Calu3 (cell line): Measurements from ENCODE around the gene FAT2. TPM values are rescaled to one million over a fixed set of nuclear protein-coding genes. Genes with fewer than 3 reads are reported as not detected.

Experiments used
- BruUV-seq: library from RNA; stranded (reverse); fragments of 400-500 nt; replicated peaks from 2 replicates; lab custom pipeline; 2021; lab: Mats Ljungman, UMichigan
- CTCF ChIA-PET: fragments of 300-600 bp; sonication (Branson Sonifier 250); formaldehyde crosslinking; loops from one replicate; lab custom pipeline; 2022; ENCODE audit warnings: antibody characterized with exemption; lab: Charles Lee
- DNase-seq: peaks from one replicate; pipeline ENCODE4 v3.0.0; 2022
- H3K27ac Mint-ChIP-seq: one replicate; pipeline ENCODE4 v1.8.0; 2022; ENCODE audit warnings: mixed read lengths; ENCODE audit not compliant: unreplicated experiment
- H3K27me3 Mint-ChIP-seq: one replicate; pipeline ENCODE4 v1.8.0; 2022; ENCODE audit warnings: mixed read lengths; ENCODE audit not compliant: unreplicated experiment
- H3K36me3 Mint-ChIP-seq: one replicate; pipeline ENCODE4 v1.8.0; 2022; ENCODE audit warnings: mild to moderate bottlenecking, moderate library complexity, mixed read lengths; ENCODE audit not compliant: insufficient read depth, unreplicated experiment
- H3K4me1 Mint-ChIP-seq: one replicate; pipeline ENCODE4 v1.8.0; 2022; ENCODE audit warnings: mild to moderate bottlenecking, low read depth, mixed read lengths; ENCODE audit not compliant: unreplicated experiment
- H3K4me3 Mint-ChIP-seq: one replicate; pipeline ENCODE4 v1.8.0; 2022; ENCODE audit warnings: mild to moderate bottlenecking, low read depth, moderate library complexity, mixed read lengths; ENCODE audit not compliant: unreplicated experiment
- H3K9me3 Mint-ChIP-seq: one replicate; pipeline ENCODE4 v1.8.0; 2022; ENCODE audit warnings: low read depth, mixed read lengths; ENCODE audit not compliant: unreplicated experiment
- intact Hi-C: fragments of 100-400 bp; cut with micrococcal nuclease; formaldehyde crosslinking; loops from one replicate; pipeline ENCODE4 v1.10.0; 2022; ENCODE audit not compliant: unreplicated experiment
- total RNA-seq: library from RNA; stranded (reverse); gene quantifications from 2 replicates; pipeline ENCODE4 v1.2.3, GENCODE V29; 2022
- TF ChIP-seq, protein P1 (sequence below): fragments of 200-600 bp; IDR thresholded peaks from one replicate; pipeline ENCODE4 v1.8.0; 2022; ENCODE audit warnings: antibody characterized with exemption; ENCODE audit not compliant: unreplicated experiment

The FAT2 gene
- total RNA-seq, 1 experiment from 2014 or later = not detected

DNA sequence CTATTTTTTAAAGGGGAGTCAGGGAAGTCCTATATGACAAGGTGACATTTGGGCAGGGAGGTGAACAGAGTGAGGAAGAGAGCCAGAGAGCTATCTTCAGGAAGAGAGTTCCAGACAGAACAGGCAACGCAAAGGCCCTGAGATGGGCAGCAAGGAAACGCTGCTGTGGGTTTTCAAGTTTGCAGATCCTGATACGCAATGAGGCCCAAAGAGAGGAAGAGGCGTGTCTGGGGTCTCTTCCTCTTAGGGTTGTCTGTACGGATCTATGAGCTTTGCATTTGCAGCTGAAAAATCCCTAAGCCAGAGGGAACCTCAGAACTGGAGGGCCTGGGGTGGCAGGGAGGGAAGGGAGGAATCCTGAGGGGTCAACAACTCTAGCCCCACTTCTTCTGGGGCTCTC is 13.6 kb downstream of the FAT2 start:
- Mint-ChIP-seq H3K4me3 (no peak overlapping the region), H3K4me1 (no peaks in the 10 kb centered on the region), H3K27ac (no peak overlapping the region), H3K27me3 (peaks cover 87% of the 10 kb centered on the region), H3K36me3 (no peaks in the 10 kb centered on the region), H3K9me3 (no peaks in the 10 kb centered on the region)
- TF ChIP-seq, protein P1, sequence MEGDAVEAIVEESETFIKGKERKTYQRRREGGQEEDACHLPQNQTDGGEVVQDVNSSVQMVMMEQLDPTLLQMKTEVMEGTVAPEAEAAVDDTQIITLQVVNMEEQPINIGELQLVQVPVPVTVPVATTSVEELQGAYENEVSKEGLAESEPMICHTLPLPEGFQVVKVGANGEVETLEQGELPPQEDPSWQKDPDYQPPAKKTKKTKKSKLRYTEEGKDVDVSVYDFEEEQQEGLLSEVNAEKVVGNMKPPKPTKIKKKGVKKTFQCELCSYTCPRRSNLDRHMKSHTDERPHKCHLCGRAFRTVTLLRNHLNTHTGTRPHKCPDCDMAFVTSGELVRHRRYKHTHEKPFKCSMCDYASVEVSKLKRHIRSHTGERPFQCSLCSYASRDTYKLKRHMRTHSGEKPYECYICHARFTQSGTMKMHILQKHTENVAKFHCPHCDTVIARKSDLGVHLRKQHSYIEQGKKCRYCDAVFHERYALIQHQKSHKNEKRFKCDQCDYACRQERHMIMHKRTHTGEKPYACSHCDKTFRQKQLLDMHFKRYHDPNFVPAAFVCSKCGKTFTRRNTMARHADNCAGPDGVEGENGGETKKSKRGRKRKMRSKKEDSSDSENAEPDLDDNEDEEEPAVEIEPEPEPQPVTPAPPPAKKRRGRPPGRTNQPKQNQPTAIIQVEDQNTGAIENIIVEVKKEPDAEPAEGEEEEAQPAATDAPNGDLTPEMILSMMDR = no peak
- intact Hi-C loops = no loop called here
- DNase-seq = no peak
- BruUV-seq = no TSS peak
- CTCF ChIA-PET = interaction anchor here (0.7 kb wide), 2 partner anchors 314 to 1293 kb away, joined by 4 read pairs; no protein-coding TSS in a partner anchor

DNA sequence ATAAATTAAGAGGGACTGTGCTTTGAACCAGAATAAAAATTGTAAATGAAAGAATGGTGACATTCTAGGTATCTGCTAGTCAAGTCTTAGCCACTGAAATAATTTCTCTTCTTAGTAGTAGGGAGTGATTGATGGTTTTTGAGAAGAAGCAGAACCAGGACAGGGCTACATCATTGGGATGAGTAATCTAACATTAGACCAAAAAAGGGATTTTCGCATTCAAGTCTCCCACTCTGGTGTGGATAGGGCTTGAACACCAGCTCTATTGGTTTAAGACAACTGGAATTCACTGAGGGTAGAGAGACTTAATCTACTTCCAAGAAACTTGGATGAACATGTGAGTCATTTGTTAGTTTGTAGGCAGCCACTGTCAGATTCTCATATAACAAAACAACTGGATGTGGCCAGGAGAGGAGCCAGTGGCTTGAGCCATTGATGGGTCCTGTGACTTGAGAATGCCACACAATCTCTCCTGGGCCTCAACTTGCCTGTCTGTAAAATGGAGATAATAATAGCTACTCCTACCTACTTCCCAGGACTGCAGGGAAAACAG is 16.6 kb downstream of the FAT2 start:
- no peaks in the 10 kb centered on the region for H3K4me1 Mint-ChIP-seq
- H3K27me3 Mint-ChIP-seq = peaks cover 78% of the 10 kb centered on the region
- intact Hi-C loops = no loop called here
- H3K36me3 Mint-ChIP-seq = no peaks in the 10 kb centered on the region
- no peak for DNase-seq
- H3K9me3 Mint-ChIP-seq = no peaks in the 10 kb centered on the region
- BruUV-seq = no TSS peak
- no peak overlapping the region for H3K4me3 Mint-ChIP-seq
- TF ChIP-seq, protein P1 = no peak
- CTCF ChIA-PET = no interaction called here
- no peak overlapping the region for H3K27ac Mint-ChIP-seq

DNA sequence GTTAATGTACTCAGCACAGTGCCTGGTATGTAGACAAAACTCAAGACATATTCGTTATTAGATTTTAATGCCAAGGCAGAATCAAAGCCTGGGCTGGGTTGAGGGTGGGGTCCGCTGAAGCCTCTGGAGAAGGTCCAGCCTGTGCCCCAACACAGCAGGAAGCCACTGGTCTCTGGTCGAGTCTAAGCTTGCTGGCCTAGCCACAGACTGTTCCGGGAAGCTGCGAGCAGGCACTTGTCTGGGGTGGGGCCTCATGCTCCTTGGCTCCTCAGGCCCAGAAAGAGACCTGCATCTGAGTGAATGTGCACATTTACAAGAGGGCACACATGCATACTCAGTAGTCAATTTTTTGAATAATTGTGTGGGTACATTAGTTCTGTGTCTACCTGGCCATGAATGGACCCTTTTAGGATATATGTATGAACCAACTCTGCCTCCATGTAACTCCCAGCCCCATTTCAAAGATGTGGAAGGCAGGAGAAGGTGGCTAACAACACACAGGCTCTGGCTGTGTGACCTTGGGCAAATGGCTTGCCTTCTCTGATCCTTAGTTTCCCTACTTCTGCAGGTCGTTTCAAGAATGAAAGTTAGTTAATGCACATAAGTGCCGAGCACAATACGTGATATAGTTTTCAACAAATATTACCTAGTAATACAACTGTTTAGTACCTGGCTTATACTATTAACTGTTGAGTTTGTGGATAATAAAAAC is 18.3 kb downstream of the FAT2 start:
- Mint-ChIP-seq H3K4me1 (no peaks in the 10 kb centered on the region), H3K27me3 (peaks cover 81% of the 10 kb centered on the region), H3K36me3 (no peaks in the 10 kb centered on the region), H3K27ac (no peak overlapping the region), H3K9me3 (no peaks in the 10 kb centered on the region), H3K4me3 (no peak overlapping the region)
- TF ChIP-seq, protein P1 = no peak
- intact Hi-C loops = no loop called here
- BruUV-seq = no TSS peak
- CTCF ChIA-PET = interaction anchor here (0.6 kb wide), 2 partner anchors 86 to 927 kb away, joined by 3 read pairs; no protein-coding TSS in a partner anchor
- DNase-seq = no peak

DNA sequence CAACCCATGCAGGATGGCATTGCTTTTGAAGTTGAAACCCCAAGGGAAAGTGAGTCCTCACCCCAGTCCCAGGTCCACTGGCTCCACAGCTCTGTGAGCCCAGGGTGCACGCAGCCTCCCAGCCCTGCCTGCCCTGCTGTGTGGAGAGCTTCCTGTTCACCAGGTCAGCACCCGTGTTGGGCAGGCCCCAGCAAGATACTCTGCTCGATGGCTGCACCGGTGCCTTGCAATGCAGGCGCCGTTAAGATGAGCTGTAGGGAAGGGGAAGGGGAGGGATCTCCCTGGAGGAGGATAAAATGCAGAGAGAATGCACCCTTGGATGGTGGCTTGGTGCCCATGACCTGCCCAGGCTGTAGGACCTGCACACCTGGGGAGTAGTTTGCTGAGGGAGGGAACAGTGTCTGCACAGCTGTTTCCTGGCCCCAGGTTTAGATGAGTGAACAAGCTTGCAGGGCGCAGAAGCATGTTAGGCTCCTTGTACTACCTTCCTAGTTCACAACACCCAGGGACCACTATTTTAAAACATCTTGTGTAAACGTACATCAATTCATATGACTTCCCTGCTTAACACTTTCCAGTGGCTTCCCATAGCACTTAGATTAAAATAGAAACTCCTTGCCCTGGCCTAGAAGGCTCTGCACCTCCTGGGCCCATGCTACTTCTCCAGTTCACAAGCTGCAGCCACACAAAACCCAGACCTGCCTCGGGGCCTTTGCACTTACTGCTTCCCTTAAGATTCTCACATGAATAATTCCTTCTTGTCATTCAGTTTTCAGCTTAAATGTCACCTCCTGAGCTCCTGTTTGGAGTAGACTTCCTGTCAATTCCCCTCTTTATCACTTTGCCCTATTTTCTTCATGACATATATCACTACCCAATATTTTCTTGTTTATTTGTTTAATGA is 19.6 kb downstream of the FAT2 start:
- no TSS peak for BruUV-seq
- intact Hi-C loops = no loop called here
- TF ChIP-seq, protein P1 = no peak
- no peaks in the 10 kb centered on the region for H3K36me3 Mint-ChIP-seq
- no peak for DNase-seq
- no peaks in the 10 kb centered on the region for H3K4me1 Mint-ChIP-seq
- CTCF ChIA-PET = interaction anchor here (0.6 kb wide), 1 partner anchor 383 kb away, joined by 3 read pairs; no protein-coding TSS in a partner anchor
- H3K9me3 Mint-ChIP-seq = no peaks in the 10 kb centered on the region
- no peak overlapping the region for H3K27ac Mint-ChIP-seq
- H3K4me3 Mint-ChIP-seq = no peak overlapping the region
- H3K27me3 Mint-ChIP-seq = peaks cover 81% of the 10 kb centered on the region
